K562 (cell line): ENCODE data around the gene ARL6IP1. TPM values are rescaled to one million over a fixed set of nuclear protein-coding genes. Genes with fewer than 3 reads are reported as not detected.

Experiments used
- FOXJ2 ChIP-seq: fragments of 200-800 bp; sonication (Bioruptor generic); IDR thresholded peaks from 2 replicates; pipeline ENCODE4 v1.6.1; 2016; ENCODE audit warnings: missing genetic modification characterization, missing compliant biosample characterization
- FOXM1 ChIP-seq, 2 experiments: fragments of 450-650 bp in 1 of 2; sonication (generic) in 1 of 2; formaldehyde crosslinking in 1 of 2; IDR thresholded peaks; 2 replicates each; pipeline versions ENCODE4 v1.6.1 to v1.9.0; 2017 to 2022; ENCODE audit warnings: low read depth in 2 of 2, mild to moderate bottlenecking in 2 of 2, missing genetic modification reagents in 1 of 2, moderate library complexity in 1 of 2
- MLLT1 ChIP-seq, 2 experiments: fragments of 450-650 bp; IDR thresholded peaks; 2 replicates each; pipeline ENCODE4 v1.6.1; 2016
- NCOA1 ChIP-seq: fragments of 450-650 bp; IDR thresholded peaks from 2 replicates; pipeline ENCODE4 v1.6.1; 2016; ENCODE audit warnings: low read depth
- SP1 ChIP-seq: sonication (generic); formaldehyde crosslinking; IDR thresholded peaks from 2 replicates; pipeline ENCODE4 v1.8.1; 2022; ENCODE audit warnings: mild to moderate bottlenecking, missing genetic modification reagents
- ZNF263 ChIP-seq: sonication (generic); formaldehyde crosslinking; IDR thresholded peaks from 2 replicates; pipeline ENCODE4 v1.8.0; 2022; ENCODE audit warnings: mild to moderate bottlenecking, missing genetic modification reagents, borderline replicate concordance
- ZNF318 ChIP-seq, 2 experiments: fragments of 450-650 bp; IDR thresholded peaks; 2 replicates each; pipeline ENCODE4 v1.6.1; 2016; ENCODE audit warnings: mild to moderate bottlenecking in 2 of 2, borderline replicate concordance in 1 of 2, low read depth in 1 of 2, moderate library complexity in 1 of 2
- ZNF785 ChIP-seq: fragments of 250-450 bp; sonication (Bioruptor Pico); IDR thresholded peaks from 2 replicates; pipeline ENCODE4 v1.4.0; 2020; ENCODE audit warnings: mild to moderate bottlenecking
- polyA plus RNA-seq, 8 experiments: library from polyadenylated mRNA; depleted of rRNA in 4 of 8; stranded (reverse) in 5 of 8; unstranded in 3 of 8; fragments of >200 nt; fragmentation: Nextera tagmentation in 2 of 8; fragmentation: Illumina TruSeq in 1 of 8; extraction: Ambion mirVana in 2 of 8; extraction: Trizol in 1 of 8; gene quantifications; 2 replicates each; pipeline versions ENCODE4 v1.2.1 to v1.2.3, GENCODE V29; 2011 to 2014; ENCODE audit warnings: inconsistent platforms in 1 of 8, missing spikeins in 1 of 8
- total RNA-seq, 7 experiments: library from RNA; depleted of rRNA in 6 of 7; stranded (reverse); fragments of >200 nt in 6 of 7; fragmentation: Illumina TruSeq in 2 of 7; extraction: Trizol in 2 of 7; gene quantifications; 2 replicates each; pipeline versions ENCODE4 v1.2.1 to v1.2.3, GENCODE V29; 2011 to 2021; ENCODE audit warnings: low replicate concordance in 1 of 7
- TF ChIP-seq, protein P1 (sequence below): sonication (generic); formaldehyde crosslinking; IDR thresholded peaks from 2 replicates; pipeline ENCODE4 v1.9.0; 2022; ENCODE audit warnings: mild to moderate bottlenecking, missing genetic modification reagents
- TF ChIP-seq, protein P2 (sequence below): sonication (generic); formaldehyde crosslinking; IDR thresholded peaks from 2 replicates; pipeline ENCODE4 v1.8.1; 2023; ENCODE audit warnings: mild to moderate bottlenecking, missing genetic modification reagents

Gene ARL6IP1
- total and polyA plus RNA-seq, 9 of the 15 experiments (the other 6 are each of a cell fraction or from before 2014, with no cell fraction given): 102 to 391 (median 162) TPM

DNA sequence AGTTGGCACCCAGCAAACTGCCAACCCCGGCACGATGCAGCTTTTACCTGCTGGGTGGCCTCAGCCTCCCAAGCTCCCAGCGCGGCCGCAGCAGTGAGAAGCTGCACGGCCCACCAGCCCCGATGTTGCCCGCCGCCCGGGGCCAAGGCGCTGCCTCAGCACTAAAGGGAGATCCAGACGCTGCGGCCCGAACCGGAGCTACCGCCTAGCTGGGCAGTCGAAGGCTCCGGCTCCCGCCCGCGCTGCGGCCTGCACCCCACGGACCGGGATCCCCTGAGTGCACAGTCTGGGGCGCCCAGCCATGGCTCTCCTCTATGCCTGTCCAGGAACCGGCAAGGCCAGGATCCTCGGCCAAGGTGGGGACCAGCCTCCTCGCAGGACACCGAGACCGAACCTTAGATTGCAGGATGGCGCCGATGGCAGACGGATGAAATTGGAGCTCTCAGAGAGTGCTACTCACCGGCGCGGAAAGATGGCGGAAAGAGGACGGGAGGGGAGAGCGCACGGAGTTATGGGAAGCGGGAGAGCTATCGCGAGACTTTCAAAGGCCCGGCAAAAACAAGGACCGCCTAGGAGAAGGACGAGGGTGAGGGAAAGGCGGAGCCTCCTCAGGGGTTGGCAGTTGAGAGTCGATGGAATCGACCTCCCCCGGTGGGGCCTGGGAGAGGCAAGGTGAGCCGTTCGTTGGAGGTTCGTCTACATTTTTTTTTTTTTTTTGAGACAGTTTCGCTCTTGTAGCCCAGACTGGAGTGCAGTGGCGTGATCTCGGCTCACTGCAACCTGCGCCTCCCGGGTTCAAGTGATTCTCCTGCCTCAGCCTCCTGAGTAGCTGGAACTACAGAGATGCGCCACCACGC lies 11.3 kb downstream of the ARL6IP1 start, which contains the start of gene RPS15A (continued):
- peak; percentile 67 for TF ChIP-seq FOXM1 (IDR thresholded peaks at IDR 0.05; ENCODE audit: low read depth)
- 0 out of 2 replicates have a peak, but pooled peaks have one; percentile 63 for TF ChIP-seq FOXM1 (CRISPR knock-in tag; IDR thresholded peaks at IDR 0.05; ENCODE audit: low read depth)
- peak in 1 of 2 experiments; percentile 85; a peak in 1 of 4 replicates for TF ChIP-seq ZNF318 (IDR thresholded peaks at IDR 0.05; ENCODE audit: borderline replicate concordance in 1 of 2, low read depth in 1 of 2)
- TF ChIP-seq, protein P1, sequence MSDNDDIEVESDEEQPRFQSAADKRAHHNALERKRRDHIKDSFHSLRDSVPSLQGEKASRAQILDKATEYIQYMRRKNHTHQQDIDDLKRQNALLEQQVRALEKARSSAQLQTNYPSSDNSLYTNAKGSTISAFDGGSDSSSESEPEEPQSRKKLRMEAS: peak; percentile 61
- peak; percentile 33 to 100; a peak in 3 of 4 replicates for TF ChIP-seq MLLT1 (IDR thresholded peaks at IDR 0.05)
- peak; percentile 95 for TF ChIP-seq ZNF263 (CRISPR knock-in tag)
- TF ChIP-seq, protein P2, sequence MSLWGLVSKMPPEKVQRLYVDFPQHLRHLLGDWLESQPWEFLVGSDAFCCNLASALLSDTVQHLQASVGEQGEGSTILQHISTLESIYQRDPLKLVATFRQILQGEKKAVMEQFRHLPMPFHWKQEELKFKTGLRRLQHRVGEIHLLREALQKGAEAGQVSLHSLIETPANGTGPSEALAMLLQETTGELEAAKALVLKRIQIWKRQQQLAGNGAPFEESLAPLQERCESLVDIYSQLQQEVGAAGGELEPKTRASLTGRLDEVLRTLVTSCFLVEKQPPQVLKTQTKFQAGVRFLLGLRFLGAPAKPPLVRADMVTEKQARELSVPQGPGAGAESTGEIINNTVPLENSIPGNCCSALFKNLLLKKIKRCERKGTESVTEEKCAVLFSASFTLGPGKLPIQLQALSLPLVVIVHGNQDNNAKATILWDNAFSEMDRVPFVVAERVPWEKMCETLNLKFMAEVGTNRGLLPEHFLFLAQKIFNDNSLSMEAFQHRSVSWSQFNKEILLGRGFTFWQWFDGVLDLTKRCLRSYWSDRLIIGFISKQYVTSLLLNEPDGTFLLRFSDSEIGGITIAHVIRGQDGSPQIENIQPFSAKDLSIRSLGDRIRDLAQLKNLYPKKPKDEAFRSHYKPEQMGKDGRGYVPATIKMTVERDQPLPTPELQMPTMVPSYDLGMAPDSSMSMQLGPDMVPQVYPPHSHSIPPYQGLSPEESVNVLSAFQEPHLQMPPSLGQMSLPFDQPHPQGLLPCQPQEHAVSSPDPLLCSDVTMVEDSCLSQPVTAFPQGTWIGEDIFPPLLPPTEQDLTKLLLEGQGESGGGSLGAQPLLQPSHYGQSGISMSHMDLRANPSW (CRISPR knock-in tag): peak; percentile 77; the same call in 1 of the 2 replicates
- TF ChIP-seq SP1 (CRISPR knock-in tag): peak; percentile 84; the same call in 1 of the 2 replicates
- TF ChIP-seq FOXJ2 (tag): peak; percentile 19; the same call in 1 of the 2 replicates
- no peak for TF ChIP-seq ZNF785
- 0 out of 2 replicates have a peak, but pooled peaks have one; percentile 17 for TF ChIP-seq NCOA1
